Fibroblast of skin of right quadriceps (primary cell): ENCODE data around the gene DRICH1.
"Not testable (repeated sequence)": the region's sequence is repeated elsewhere in the genome, so short reads cannot be mapped to it uniquely, and the experiment has no call there.

Source experiments
- DNase-seq: peaks from one replicate; pipeline ENCODE4 v3.0.0-alpha.2; 2013

DRICH1 gene

GRCh38 chr22:23565915-23566704 lies 66.0 kb downstream of the DRICH1 start:
- no peak for DNase-seq

- DNase-seq, result no peak
Measured at GRCh38 chr22:23565305-23565914, 66.7 kb downstream of the DRICH1 start.

GRCh38 chr22:23564276-23564675 lies 67.8 kb downstream of the DRICH1 start:
- no peak for DNase-seq

GRCh38 chr22:23563111-23563510 lies 69.0 kb downstream of the DRICH1 start:
- DNase-seq, result no peak

- DNase-seq, result no peak
Measured at GRCh38 chr22:23562186-23562585, 69.9 kb downstream of the DRICH1 start.

GRCh38 chr22:23561025-23561510 lies 71.1 kb downstream of the DRICH1 start:
- DNase-seq, result not testable (repeated sequence)

GRCh38 chr22:23560215-23560614 lies 71.9 kb downstream of the DRICH1 start:
- DNase-seq, result not testable (repeated sequence)
